ENCODE data around the gene ZNF675. TPM values are rescaled to one million over a fixed set of nuclear protein-coding genes. Genes with fewer than 3 reads are reported as not detected.
"Not testable (repeated sequence)": the region's sequence is repeated elsewhere in the genome, so short reads cannot be mapped to it uniquely, and the experiment has no call there.

The ZNF675 gene
- polyA plus RNA-seq, 1 experiment = 5.3 TPM

DNA sequence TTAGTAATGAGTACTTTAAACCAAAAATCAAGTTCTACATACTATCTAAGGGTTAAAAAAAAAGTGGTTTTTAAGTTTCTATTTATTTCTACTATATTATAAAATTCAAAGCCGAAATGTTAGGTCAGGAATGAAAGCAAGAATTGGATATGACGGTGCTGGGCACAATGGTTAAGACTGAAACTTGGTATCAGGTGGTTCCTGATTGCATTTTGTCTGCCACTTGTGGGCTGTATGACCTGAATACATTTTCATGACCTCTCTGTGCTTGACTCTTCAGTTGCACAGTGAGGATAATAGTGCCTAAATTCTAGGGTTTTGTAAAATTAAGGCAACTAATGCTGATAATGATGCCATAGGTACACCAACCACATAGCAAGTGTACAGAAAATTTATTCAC lies 22.3 kb upstream of the ZNF675 start:
- Histone ChIP-seq H3K4me3 (ENCODE audit: low read depth, low read length) (no peak overlapping the region), H3K27ac (ENCODE audit: low read depth, low read length) (no peak overlapping the region), H3K9me3 (ENCODE audit: control insufficient read depth, insufficient read depth, low read length) (peaks cover 10% of the 10 kb centered on the region), H3K27me3 (ENCODE audit: control insufficient read depth, insufficient read depth, low read length) (no peaks in the 10 kb centered on the region)
- TF ChIP-seq, protein P1, sequence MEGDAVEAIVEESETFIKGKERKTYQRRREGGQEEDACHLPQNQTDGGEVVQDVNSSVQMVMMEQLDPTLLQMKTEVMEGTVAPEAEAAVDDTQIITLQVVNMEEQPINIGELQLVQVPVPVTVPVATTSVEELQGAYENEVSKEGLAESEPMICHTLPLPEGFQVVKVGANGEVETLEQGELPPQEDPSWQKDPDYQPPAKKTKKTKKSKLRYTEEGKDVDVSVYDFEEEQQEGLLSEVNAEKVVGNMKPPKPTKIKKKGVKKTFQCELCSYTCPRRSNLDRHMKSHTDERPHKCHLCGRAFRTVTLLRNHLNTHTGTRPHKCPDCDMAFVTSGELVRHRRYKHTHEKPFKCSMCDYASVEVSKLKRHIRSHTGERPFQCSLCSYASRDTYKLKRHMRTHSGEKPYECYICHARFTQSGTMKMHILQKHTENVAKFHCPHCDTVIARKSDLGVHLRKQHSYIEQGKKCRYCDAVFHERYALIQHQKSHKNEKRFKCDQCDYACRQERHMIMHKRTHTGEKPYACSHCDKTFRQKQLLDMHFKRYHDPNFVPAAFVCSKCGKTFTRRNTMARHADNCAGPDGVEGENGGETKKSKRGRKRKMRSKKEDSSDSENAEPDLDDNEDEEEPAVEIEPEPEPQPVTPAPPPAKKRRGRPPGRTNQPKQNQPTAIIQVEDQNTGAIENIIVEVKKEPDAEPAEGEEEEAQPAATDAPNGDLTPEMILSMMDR (IDR thresholded peaks at IDR 0.05; ENCODE audit: low read depth, low read length) = no peak
- DNase-seq (ENCODE audit: low read depth, low spot score) = no peak
- ChIA-PET POLR2A (no interaction called here), CTCF (no interaction called here)

DNA sequence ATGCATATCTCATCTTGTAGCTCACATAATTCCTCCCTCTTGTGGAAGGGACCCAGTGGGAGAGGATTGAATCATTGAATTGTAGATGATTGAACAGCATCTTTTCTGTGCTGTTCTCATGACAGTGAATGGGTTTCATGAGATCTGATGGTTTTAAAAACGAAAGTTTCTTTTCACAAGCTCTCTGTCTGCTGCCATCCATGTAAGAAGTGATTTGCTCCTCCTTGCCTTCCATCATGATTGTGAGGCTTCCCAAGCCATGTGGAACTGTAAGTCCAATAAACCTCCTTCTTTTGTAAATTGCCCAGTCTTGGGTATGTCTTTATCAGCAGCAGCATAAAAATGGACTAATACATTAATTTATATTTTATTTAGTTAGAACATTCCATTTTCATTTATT lies 19.6 kb upstream of the ZNF675 start:
- Histone ChIP-seq H3K9me3 (ENCODE audit: control insufficient read depth, insufficient read depth, low read length) (peaks cover 12% of the 10 kb centered on the region), H3K27me3 (ENCODE audit: control insufficient read depth, insufficient read depth, low read length) (no peaks in the 10 kb centered on the region), H3K4me3 (ENCODE audit: low read depth, low read length) (no peak overlapping the region), H3K27ac (ENCODE audit: low read depth, low read length) (no peak overlapping the region)
- ChIA-PET CTCF (no interaction called here), POLR2A (no interaction called here)
- DNase-seq (ENCODE audit: low read depth, low spot score) = no peak
- TF ChIP-seq, protein P1 (IDR thresholded peaks at IDR 0.05; ENCODE audit: low read depth, low read length) = no peak

DNA sequence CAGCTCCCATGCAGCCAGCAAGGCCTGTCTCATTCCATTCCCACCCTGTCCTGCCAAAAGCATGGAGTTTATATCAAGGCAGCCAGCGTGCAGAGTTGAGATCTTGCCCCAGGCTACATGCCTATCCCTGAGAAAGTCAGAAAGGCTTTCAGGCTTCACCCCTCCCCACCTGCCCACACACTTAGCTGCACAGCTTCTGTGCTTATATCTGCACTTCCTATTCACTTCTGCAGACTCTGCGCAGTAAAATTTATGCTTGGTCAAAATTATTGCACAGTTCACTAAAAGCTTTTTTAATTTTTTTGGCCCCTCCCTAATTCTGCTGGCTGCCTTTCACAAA lies 12.5 kb upstream of the ZNF675 start:
- ChIA-PET POLR2A (no interaction called here), CTCF (no interaction called here)
- DNase-seq (ENCODE audit: low read depth, low spot score) = no peak
- H3K27me3 ChIP-seq (ENCODE audit: control insufficient read depth, insufficient read depth, low read length) = no peaks in the 10 kb centered on the region
- no peak overlapping the region for H3K4me3 ChIP-seq (ENCODE audit: low read depth, low read length)
- H3K9me3 ChIP-seq (ENCODE audit: control insufficient read depth, insufficient read depth, low read length) = peaks cover 17% of the 10 kb centered on the region
- no peak overlapping the region for H3K27ac ChIP-seq (ENCODE audit: low read depth, low read length)
- TF ChIP-seq, protein P1 (IDR thresholded peaks at IDR 0.05; ENCODE audit: low read depth, low read length) = no peak

DNA sequence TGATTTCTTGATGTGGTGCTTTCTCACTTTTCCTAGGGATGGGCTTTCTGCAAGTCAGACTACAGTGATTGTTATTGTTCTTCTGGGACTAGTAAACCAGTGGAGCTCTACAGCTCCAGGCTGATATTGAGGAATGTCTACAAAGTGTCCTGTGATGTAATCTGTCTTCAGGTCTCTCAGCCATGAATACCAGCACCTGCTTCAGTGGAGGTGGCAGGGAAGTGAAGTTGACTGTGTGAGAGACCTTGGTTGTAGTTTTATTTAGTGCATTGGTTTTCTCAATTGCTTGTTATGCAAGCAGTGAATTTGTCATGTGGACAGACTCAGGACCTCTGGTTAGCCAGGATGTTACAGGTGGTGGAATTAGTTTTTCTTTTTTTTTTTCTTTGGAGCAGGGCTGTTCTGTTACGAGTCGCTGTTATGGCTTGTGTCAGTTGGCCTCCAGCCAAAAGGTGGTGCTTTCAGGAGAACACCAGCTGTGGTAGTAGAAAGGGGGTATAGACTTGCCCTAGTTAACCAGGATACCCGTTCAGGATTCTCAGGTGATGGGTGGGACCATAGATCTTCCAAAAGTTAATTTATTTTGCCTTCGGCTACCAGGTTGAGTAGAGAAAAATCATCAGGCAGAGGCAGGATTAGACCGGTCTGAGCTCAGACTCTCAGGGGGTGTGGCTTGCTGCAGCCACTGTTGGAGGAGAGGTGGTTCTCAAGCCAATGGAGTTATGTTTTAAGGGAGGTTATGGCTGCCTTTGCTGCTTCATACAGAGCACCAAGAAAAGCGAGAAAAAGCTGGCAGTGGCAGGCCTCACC lies 11.9 kb upstream of the ZNF675 start:
- H3K4me3 ChIP-seq (ENCODE audit: low read depth, low read length) = no peak overlapping the region
- TF ChIP-seq, protein P1 (IDR thresholded peaks at IDR 0.05; ENCODE audit: low read depth, low read length) = no peak
- POLR2A ChIA-PET = no interaction called here
- DNase-seq (ENCODE audit: low read depth, low spot score) = no peak
- no peaks in the 10 kb centered on the region for H3K27me3 ChIP-seq (ENCODE audit: control insufficient read depth, insufficient read depth, low read length)
- peaks cover 17% of the 10 kb centered on the region for H3K9me3 ChIP-seq (ENCODE audit: control insufficient read depth, insufficient read depth, low read length)
- CTCF ChIA-PET = no interaction called here
- H3K27ac ChIP-seq (ENCODE audit: low read depth, low read length) = no peak overlapping the region

DNA sequence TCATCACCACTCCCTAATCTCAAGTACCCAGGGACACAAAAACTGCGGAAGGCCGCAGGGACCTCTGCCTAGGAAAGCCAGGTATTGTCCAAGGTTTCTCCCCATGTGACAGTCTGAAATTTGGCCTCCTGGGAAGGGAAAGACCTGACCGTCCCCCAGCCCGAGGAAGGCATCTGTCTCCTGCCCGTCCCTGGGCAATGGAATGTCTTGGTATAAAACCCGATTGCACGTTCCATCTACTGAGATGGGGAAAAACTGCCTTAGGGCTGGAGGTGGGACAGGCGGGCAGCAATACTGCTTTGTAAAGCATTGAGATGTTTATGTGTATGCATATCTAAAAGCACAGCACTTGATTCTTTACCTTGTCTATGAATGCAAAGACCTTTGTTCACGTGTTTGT lies 5.9 kb upstream of the ZNF675 start:
- CTCF ChIA-PET; H3K4me3 ChIP-seq (ENCODE audit: low read depth, low read length); POLR2A ChIA-PET; H3K9me3 ChIP-seq (ENCODE audit: control insufficient read depth, insufficient read depth, low read length); H3K27ac ChIP-seq (ENCODE audit: low read depth, low read length); H3K27me3 ChIP-seq (ENCODE audit: control insufficient read depth, insufficient read depth, low read length); DNase-seq (ENCODE audit: low read depth, low spot score): not testable (repeated sequence)
